ENCODE measurements around the gene LHX6.

LHX6 gene

GRCh38 chr9:122190597-122191381 is 38.0 kb downstream of the LHX6 start:
- DNase-seq, result no peak

- DNase-seq, result no peak
Measured at GRCh38 chr9:122188369-122188768, 40.4 kb downstream of the LHX6 start.

GRCh38 chr9:122186777-122187470 is 41.8 kb downstream of the LHX6 start:
- DNase-seq, result no peak

- no peak for DNase-seq
Measured at GRCh38 chr9:122186301-122186700, 42.5 kb downstream of the LHX6 start.

- no peak for DNase-seq
Measured at GRCh38 chr9:122184551-122184950, 44.2 kb downstream of the LHX6 start.

- no peak for DNase-seq
Measured at GRCh38 chr9:122183501-122183900, 45.3 kb downstream of the LHX6 start.

- no peak for DNase-seq
Measured at GRCh38 chr9:122180633-122181032, 48.1 kb downstream of the LHX6 start.

- no peak for DNase-seq
Measured at GRCh38 chr9:122179690-122180074, 49.1 kb downstream of the LHX6 start.

GRCh38 chr9:122179054-122179689 is 49.6 kb downstream of the LHX6 start:
- DNase-seq, result no peak

GRCh38 chr9:122176916-122177315 is 51.8 kb downstream of the LHX6 start:
- no peak for DNase-seq

- DNase-seq, result no peak
Measured at GRCh38 chr9:122173670-122174069, 55.1 kb downstream of the LHX6 start.

GRCh38 chr9:122172131-122172530 is 56.6 kb downstream of the LHX6 start:
- no peak for DNase-seq

GRCh38 chr9:122168356-122168755 is 60.4 kb downstream of the LHX6 start:
- DNase-seq, result no peak

GRCh38 chr9:122164286-122164685 is 64.5 kb downstream of the LHX6 start:
- DNase-seq, result no peak

GRCh38 chr9:122162415-122162814 is 66.3 kb downstream of the LHX6 start:
- DNase-seq, result no peak

- DNase-seq, result no peak
Measured at GRCh38 chr9:122159925-122160246, 68.9 kb downstream of the LHX6 start.

- DNase-seq, result peak; percentile 92 to 96 (median 94)
Measured at GRCh38 chr9:122159026-122159924, 69.5 kb downstream of the LHX6 start, which contains the start of the genes MORN5 and NDUFA8. Gene MORN5, plus strand, starts transcription at chr9:122159908. Its CDS starts 65 bp downstream, at chr9:122159973. Gene NDUFA8, minus strand, starts transcription at chr9:122159779. Its CDS starts 102 bp downstream, at chr9:122159677.

- DNase-seq, result peak in 2 of 5 donors; percentile 6 to 41
Measured at GRCh38 chr9:122158202-122158601, 70.6 kb downstream of the LHX6 start.

- no peak for DNase-seq
Measured at GRCh38 chr9:122155796-122156195, 73.0 kb downstream of the LHX6 start.
